ENCODE measurements around the gene AP5S1.

GRCh38 chr20:3798908-3799248 is 21.5 kb upstream of the AP5S1 start:
- TF ChIP-seq CTCF (IDR thresholded peaks at IDR 0.05) (no peak), POLR2A (IDR thresholded peaks at IDR 0.05) (no peak)

All from heart left ventricle (tissue), 13 donors.